HG02840 (cell line): Measurements from ENCODE around the gene NPRL2.
A peak's percentile ranks its signal among the peaks of the same experiment; 100 is the strongest.

Experiments used
- ATAC-seq: cut with Tn5 transposase; IDR thresholded peaks from one replicate; pipeline ENCODE4 v1.9.1; 2021; ENCODE audit warnings: mild to moderate bottlenecking, moderate library complexity, moderate number of reproducible peaks; ENCODE audit not compliant: unreplicated experiment, low FRiP score

The NPRL2 gene

GRCh38 chr3:50333744-50334328 is 16.7 kb downstream of the NPRL2 start:
- ATAC-seq = no peak

GRCh38 chr3:50331364-50331907 is 19.1 kb downstream of the NPRL2 start:
- ATAC-seq = no peak

GRCh38 chr3:50330330-50330729 is 20.2 kb downstream of the NPRL2 start:
- ATAC-seq = no peak

- ATAC-seq = peak; percentile 86
Observed at GRCh38 chr3:50327943-50328691, 22.5 kb downstream of the NPRL2 start, which contains the start of gene TUSC2. TSS of gene TUSC2 (minus strand) at chr3:50328223. CDS start at chr3:50328099, 124 bp downstream.

- no peak for ATAC-seq
Observed at GRCh38 chr3:50327129-50327528, 23.4 kb downstream of the NPRL2 start.

- ATAC-seq = no peak
Observed at GRCh38 chr3:50326182-50326541, 24.4 kb downstream of the NPRL2 start.

GRCh38 chr3:50325497-50326181 is 24.9 kb downstream of the NPRL2 start:
- ATAC-seq = no peak

- ATAC-seq = no peak
Observed at GRCh38 chr3:50325113-50325480, 25.5 kb downstream of the NPRL2 start.

- ATAC-seq = no peak
Observed at GRCh38 chr3:50324351-50325112, 26.0 kb downstream of the NPRL2 start.

GRCh38 chr3:50323614-50324199 is 26.9 kb downstream of the NPRL2 start:
- no peak for ATAC-seq

- no peak for ATAC-seq
Observed at GRCh38 chr3:50323092-50323600, 27.4 kb downstream of the NPRL2 start.

- no peak for ATAC-seq
Observed at GRCh38 chr3:50322386-50323091, 28.0 kb downstream of the NPRL2 start, which contains the start of gene HYAL2. TSS of gene HYAL2 (minus strand) at chr3:50322745. CDS start at chr3:50320489, 2,256 bp downstream.

GRCh38 chr3:50322115-50322385 is 28.5 kb downstream of the NPRL2 start:
- ATAC-seq = no peak

- peak; percentile 80 for ATAC-seq
Observed at GRCh38 chr3:50321336-50322114, 29.1 kb downstream of the NPRL2 start.

- ATAC-seq = peak; percentile 50
Observed at GRCh38 chr3:50320853-50321335, 29.7 kb downstream of the NPRL2 start.

- ATAC-seq = no peak
Observed at GRCh38 chr3:50319894-50320625, 30.5 kb downstream of the NPRL2 start.

GRCh38 chr3:50319181-50319893 is 31.2 kb downstream of the NPRL2 start:
- ATAC-seq = no peak
